Activated CD4-positive, alpha-beta T cell treated with anti-CD3 and anti-CD28 coated beads for 36 hours (primary cell): ENCODE measurements around the gene TAX1BP3. TPM values are rescaled to one million over a fixed set of nuclear protein-coding genes. Genes with fewer than 3 reads are reported as not detected.

Experiments
- ATAC-seq: fragments of 200-7000 bp; cut with Tn5 transposase; one replicate; pipeline ENCODE4 v1.10.0; 2021; ENCODE audit warnings: mild to moderate bottlenecking, moderate library complexity
- CTCF ChIA-PET: fragments of 350-600 bp; sonication (Branson Sonifier 250); formaldehyde crosslinking; loops from one replicate; lab custom pipeline; 2021; ENCODE audit warnings: antibody characterized with exemption; lab: Charles Lee
- POLR2A ChIA-PET: fragments of 350-600 bp; sonication (Branson Sonifier 250); formaldehyde crosslinking; loops from one replicate; lab custom pipeline; 2021; ENCODE audit warnings: antibody characterized with exemption, inconsistent platforms; lab: Charles Lee
- DNase-seq: peaks from one replicate; pipeline ENCODE4 v3.0.0-alpha.2; 2020
- H3K27ac Mint-ChIP-seq: one replicate; pipeline ENCODE4 v1.8.0; 2021; ENCODE audit warnings: mixed read lengths
- H3K27me3 Mint-ChIP-seq: one replicate; pipeline ENCODE4 v1.8.0; 2021; ENCODE audit warnings: mixed read lengths
- H3K36me3 Mint-ChIP-seq: one replicate; pipeline ENCODE4 v1.8.0; 2021; ENCODE audit warnings: low read depth, mixed read lengths
- H3K4me1 Mint-ChIP-seq: one replicate; pipeline ENCODE4 v1.8.0; 2021; ENCODE audit warnings: mixed read lengths
- H3K4me3 Mint-ChIP-seq: one replicate; pipeline ENCODE4 v1.8.0; 2021; ENCODE audit warnings: mild to moderate bottlenecking, moderate library complexity, mixed read lengths
- H3K9me3 Mint-ChIP-seq: one replicate; pipeline ENCODE4 v1.8.0; 2021; ENCODE audit warnings: low read depth, mixed read lengths
- intact Hi-C, 2 experiments: fragments of 100-400 bp; cut with DNase I in 1 of 2; cut with micrococcal nuclease in 1 of 2; formaldehyde crosslinking; loops; one replicate each; pipeline versions ENCODE4 v1.14.2 to v1.15.1; 2022 to 2024; cut with DNase I, micrococcal nuclease
- total RNA-seq, 2 experiments: library from RNA; stranded (reverse); gene quantifications; one replicate each; pipeline ENCODE4 v1.2.3, GENCODE V29; 2021

TAX1BP3 gene
- total RNA-seq, 2 experiments from 2014 or later, result 12.0 to 14.6 TPM

GRCh38 chr17:3622977-3623594 lies 45.3 kb downstream of the TAX1BP3 start:
- CTCF ChIA-PET, result interaction anchor here (0.9 to 1.1 kb wide), 2 partner anchors 13 to 25 kb away, joined by 3 read pairs; partner anchors contain the start of genes CTNS and SHPK
- DNase-seq (no peak), ATAC-seq (no peak)
- H3K36me3 Mint-ChIP-seq, result peaks cover 48% of the 10 kb centered on the region
- no peak overlapping the region for H3K27ac Mint-ChIP-seq
- H3K27me3 Mint-ChIP-seq, result no peaks in the 10 kb centered on the region
- intact Hi-C loops, result no loop called here
- POLR2A ChIA-PET, result no interaction called here
- no peak overlapping the region for H3K4me3 Mint-ChIP-seq
- H3K4me1 Mint-ChIP-seq, result no peaks in the 10 kb centered on the region
- no peaks in the 10 kb centered on the region for H3K9me3 Mint-ChIP-seq

GRCh38 chr17:3621146-3621720 lies 47.1 kb downstream of the TAX1BP3 start:
- Mint-ChIP-seq H3K4me3 (no peak overlapping the region), H3K27me3 (no peaks in the 10 kb centered on the region), H3K27ac (no peak overlapping the region), H3K36me3 (peaks cover 61% of the 10 kb centered on the region), H3K4me1 (no peaks in the 10 kb centered on the region), H3K9me3 (peaks cover 6% of the 10 kb centered on the region)
- ChIA-PET CTCF (interaction anchor here (1.7 kb wide), 2 partner anchors 27 to 117 kb away, joined by 4 to 5 read pairs; no protein-coding TSS in a partner anchor), POLR2A (no interaction called here)
- no peak for ATAC-seq
- intact Hi-C loops, result no loop called here
- no peak for DNase-seq

DNA sequence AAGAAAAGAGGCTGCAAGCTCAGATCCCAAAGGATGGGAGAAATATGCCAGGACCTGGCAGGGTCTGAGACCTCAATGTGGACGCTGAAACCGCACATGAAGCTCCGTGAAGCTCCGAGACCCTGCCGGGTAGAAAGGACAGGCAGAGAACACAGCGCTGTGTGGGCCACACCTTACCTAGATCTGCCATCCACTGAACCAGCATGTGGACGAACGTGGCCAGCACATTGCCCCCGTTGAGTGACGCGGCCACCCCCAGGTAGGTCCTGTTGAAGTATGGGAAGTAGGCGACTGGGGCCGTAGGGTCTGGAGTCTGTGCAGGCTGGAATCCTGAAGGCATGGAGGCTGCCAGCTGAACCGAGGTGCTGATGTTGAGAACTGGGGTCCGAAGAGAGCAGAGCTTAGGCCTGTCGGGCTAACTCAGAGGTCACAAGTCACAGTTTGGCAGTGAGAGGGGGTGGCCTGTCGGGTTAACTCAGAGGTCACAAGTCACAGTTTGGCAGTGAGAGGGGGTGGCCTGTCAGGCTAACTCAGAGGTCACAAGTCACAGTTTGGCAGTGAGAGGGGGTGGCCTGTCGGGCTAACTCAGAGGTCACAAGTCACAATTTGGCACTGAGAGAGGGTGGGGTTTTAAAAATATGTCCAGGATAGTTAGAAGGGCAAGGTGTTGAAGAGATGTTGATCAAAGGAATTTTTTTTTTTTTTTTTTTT lies 53.1 kb downstream of the TAX1BP3 start:
- ATAC-seq (no peak), DNase-seq (no peak)
- POLR2A ChIA-PET, result no interaction called here
- peaks cover 6% of the 10 kb centered on the region for H3K9me3 Mint-ChIP-seq
- H3K4me3 Mint-ChIP-seq, result no peak overlapping the region
- no peaks in the 10 kb centered on the region for H3K27me3 Mint-ChIP-seq
- intact Hi-C loops, result no loop called here
- no peak overlapping the region for H3K27ac Mint-ChIP-seq
- peaks cover 49% of the 10 kb centered on the region for H3K36me3 Mint-ChIP-seq
- no peaks in the 10 kb centered on the region for H3K4me1 Mint-ChIP-seq
- CTCF ChIA-PET, result no interaction called here

GRCh38 chr17:3613124-3613523 lies 55.3 kb downstream of the TAX1BP3 start:
- ChIA-PET CTCF (no interaction called here), POLR2A (no interaction called here)
- Mint-ChIP-seq H3K27me3 (no peaks in the 10 kb centered on the region), H3K4me3 (no peak overlapping the region), H3K27ac (no peak overlapping the region), H3K36me3 (peaks cover 38% of the 10 kb centered on the region), H3K9me3 (peaks cover 6% of the 10 kb centered on the region), H3K4me1 (no peaks in the 10 kb centered on the region)
- intact Hi-C loops, result no loop called here
- no peak for DNase-seq
- no peak for ATAC-seq

Other genes starting within 250 kb of the TAX1BP3 start
- gene OR1E2, start 234.7 kb downstream of the TAX1BP3 start, total RNA-seq, result not detected
- gene SPATA22, start 196.8 kb downstream of the TAX1BP3 start, total RNA-seq, result 1 to 10 TPM in 1 of 2 experiments, under 1 TPM in 1; 0.44 to 1.6 TPM
- gene ASPA, start 192.6 kb downstream of the TAX1BP3 start, total RNA-seq, result not detected
- gene TRPV3, start 110.8 kb downstream of the TAX1BP3 start, total RNA-seq, result under 1 TPM; 0.61 to 0.89 TPM
- gene TRPV1, start 59.2 kb downstream of the TAX1BP3 start, total RNA-seq, result 1 to 10 TPM; 1.8 to 2.7 TPM
- 10 to 100 TPM; 12.5 to 15.0 TPM for gene SHPK, start 32.3 kb downstream of the TAX1BP3 start, total RNA-seq
- gene CTNS, start 31.8 kb downstream of the TAX1BP3 start, total RNA-seq, result 10 to 100 TPM; 10.1 to 11.1 TPM
- 10 to 100 TPM; 43.6 to 44.3 TPM for gene EMC6, start 234 bp upstream of the TAX1BP3 start, total RNA-seq
- gene P2RX5, start 27.6 kb upstream of the TAX1BP3 start, total RNA-seq, result 10 to 100 TPM; 69.7 to 77.5 TPM
- gene HASPIN, start 55.3 kb upstream of the TAX1BP3 start, total RNA-seq, result 10 to 100 TPM; 21.0 to 25.2 TPM
- 10 to 100 TPM; 20.9 to 41.1 TPM for gene ITGAE, start 132.6 kb upstream of the TAX1BP3 start, total RNA-seq
- 10 to 100 TPM; 35.9 to 44.6 TPM for gene NCBP3, start 177.7 kb upstream of the TAX1BP3 start, total RNA-seq
- gene CAMKK1, start 224.5 kb upstream of the TAX1BP3 start, total RNA-seq, result 1 to 10 TPM; 4.5 to 5.4 TPM
- under 1 TPM; 0.72 to 0.89 TPM for gene P2RX1, start 247.9 kb upstream of the TAX1BP3 start, total RNA-seq